D721Med (cell line): ENCODE data around the gene NT5C3B.

Source experiments
- DNase-seq: peaks from one replicate; pipeline ENCODE4 v3.0.0; 2011; ENCODE audit warnings: low spot score; ENCODE audit not compliant: insufficient read length
- FAIRE-seq: peaks from 2 replicates; lab custom pipeline; 2011; peaks lifted over from hg19 to GRCh38; lab: Jason Lieb, UNC
- CTCF ChIP-seq: IDR thresholded peaks from 2 replicates; pipeline ENCODE4 v1.5.1; 2012; ENCODE audit warnings: mild to moderate bottlenecking, control low read depth; ENCODE audit not compliant: insufficient read depth; ENCODE audit errors: missing control alignments

Gene NT5C3B

DNA sequence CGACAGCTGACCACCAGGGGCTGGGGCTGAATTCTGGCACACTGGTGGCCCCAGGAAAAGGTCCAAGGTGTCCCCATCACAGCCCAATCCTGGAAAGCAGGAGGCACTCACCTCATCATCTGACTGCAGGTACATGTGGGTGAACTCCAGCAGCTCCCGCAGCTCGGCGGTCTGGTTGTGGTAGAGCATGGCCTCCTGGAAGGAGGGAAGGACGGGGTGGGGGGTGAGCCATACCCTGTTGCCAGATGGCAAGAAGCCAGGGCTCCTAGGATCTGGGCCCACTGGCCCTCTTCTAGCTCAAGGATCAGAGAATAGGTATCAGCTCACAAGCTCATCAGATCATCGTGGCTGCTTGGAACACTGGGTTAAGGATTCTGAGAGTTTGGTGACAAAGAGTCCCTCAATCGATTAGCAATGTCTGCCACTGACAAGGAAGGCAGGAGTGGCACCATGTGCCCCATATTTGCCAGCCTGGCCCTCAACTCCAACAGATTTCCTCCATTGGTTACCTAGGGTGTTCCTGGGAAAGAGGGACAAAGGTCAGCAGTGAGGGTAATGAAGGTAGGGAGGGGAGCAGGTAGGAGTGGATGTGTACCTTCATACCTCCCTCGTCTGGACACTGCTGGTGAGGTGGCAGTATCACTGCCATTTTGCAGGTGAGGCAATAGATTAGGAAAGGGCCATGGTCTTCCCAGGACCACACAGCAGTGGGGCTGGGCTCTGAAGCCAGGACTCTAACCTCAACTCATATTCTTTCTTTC is 29.2 kb downstream of the NT5C3B start:
- TF ChIP-seq CTCF: no peak
- DNase-seq (no peak), FAIRE-seq (no peak)

DNA sequence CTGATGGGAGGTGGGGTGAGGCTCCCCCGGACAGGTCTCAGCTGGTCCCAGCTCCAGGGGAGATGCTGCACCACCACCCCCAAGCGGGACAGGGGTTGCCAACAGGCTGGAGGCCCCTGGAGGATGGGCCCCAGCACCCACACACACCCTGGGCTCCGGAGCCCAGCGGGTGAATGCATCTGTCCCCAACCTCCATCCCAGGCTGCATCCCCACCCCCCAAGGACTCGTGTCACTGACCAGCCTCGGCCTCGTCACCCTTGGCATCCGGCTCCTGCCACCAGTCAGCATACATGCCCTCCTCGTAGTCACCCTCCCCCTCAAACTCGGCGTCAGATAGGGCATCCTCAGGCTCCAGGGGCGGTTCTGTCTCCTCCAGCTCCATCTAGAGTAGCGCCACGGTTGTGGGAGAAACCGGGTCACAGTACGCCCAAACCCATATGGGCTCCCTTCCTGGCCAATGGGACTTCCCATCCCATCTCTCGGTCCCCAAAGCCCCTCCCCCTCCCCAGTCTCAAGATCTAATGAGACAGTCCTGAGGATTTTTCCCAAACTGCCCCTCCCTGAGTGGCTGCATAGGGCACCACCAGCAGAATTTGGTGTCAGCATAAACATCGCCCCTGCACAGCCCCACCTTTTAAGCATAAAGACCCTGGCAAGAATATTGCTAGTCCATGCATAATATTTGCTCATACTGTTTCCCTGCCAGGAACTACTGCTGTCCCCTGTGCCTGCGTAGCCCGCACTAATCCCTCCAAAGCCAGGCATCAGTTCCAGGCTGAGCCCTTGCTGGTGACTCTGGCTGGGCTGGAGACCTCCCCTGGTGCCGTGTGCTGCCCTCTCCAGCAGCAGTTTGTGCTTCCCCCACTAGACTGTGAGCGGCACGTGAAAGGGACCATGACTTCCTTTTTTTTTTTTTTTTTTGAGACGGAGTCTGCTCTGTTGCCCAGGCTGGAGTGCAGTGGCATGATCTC is 32.7 kb downstream of the NT5C3B start:
- no peak for TF ChIP-seq CTCF
- FAIRE-seq: no peak

DNA sequence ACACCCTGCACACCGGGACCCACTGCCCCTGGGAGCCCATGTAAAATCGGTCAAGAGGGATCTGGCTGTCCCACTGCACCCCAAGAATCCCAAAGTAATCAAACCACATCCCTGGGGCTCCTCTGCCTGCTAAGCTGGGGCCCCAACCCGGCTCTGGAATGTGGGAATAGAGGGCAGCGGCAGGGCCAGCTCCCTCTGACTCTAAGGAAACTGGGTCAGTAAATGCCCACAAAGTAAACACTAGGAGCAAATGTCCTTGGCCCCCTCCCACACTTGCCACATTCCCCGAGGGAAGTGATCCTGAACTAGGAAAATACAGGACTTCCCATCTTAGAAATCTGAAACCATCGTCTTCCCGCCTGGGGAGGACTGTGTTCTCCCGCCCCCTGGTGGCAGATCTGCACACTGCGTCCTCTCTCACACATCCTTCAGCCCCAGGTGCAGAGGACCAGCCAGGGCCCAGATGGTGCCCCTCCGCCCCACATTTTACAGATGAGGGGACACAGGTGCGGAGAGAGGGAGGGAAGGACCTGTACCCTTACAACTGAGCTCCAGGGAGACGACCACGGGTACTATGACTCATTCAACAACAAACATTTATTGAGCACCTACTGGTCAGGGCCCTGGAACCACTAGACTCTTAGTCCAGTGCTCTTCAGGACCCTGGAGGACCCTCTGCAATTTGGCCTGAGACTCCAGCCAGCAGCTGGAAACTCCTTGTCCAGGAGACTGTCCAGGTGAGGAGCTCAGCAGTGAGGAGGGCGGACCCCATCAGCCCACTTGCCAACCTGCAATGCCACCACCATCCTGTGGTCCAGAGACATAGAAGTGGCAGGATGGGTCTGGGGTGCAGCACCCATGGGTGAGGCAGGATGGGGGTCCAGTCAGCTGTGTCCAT is 34.4 kb downstream of the NT5C3B start:
- FAIRE-seq (no peak), DNase-seq (peak; percentile 77)

More for the DNA sequence above, 32.7 kb downstream of the NT5C3B start:
- no peak for DNase-seq

DNA sequence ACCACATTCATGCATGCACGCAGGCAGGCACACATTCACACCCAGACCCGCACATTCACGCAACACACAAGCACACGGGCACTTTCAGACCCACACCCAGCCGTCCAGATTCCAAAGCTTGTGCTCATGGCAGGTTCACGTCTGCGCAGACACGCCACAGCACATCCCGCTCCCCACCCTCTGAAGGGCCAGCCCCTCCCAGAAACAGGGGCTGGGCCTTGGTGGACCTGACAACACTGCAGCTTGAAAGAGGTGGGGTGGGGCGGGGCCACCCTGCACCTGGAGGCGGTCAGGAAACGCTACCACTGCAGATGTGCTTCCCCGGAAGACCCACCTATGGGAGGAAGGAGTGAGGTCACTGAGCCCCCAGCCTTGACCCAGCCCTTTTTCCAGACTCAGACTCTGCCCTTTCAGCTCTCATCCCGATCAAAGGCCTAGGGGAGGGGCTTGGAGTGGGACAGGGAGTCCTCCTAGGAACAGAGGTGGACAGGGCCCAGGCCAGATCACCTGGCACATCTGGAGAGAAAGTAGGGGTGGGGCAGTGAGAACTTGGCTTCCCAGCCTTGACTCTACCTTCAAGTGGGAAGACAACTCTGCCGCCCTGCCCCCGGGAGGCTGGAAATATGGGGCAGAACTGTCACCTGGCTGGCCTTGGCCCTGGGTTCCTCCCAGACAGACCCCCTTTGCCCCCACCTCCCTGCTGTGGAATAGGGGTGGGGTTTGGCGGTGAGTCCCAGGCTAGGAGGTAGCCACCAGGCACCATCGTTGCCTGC is 35.2 kb downstream of the NT5C3B start:
- FAIRE-seq (no peak), DNase-seq (no peak)
- TF ChIP-seq CTCF: no peak

More for the DNA sequence above, 34.4 kb downstream of the NT5C3B start:
- TF ChIP-seq CTCF: peak; percentile 99

- no peak for FAIRE-seq
Measured at GRCh38 chr17:41799366-41799765, 36.7 kb downstream of the NT5C3B start.

More at GRCh38 chr17:41799366-41799765, 36.7 kb downstream of the NT5C3B start:
- TF ChIP-seq CTCF: no peak
- DNase-seq: no peak
